ENCODE measurements around the gene MACROD1.

- TF ChIP-seq POLR2A (IDR thresholded peaks at IDR 0.05; ENCODE audit: low read depth, low read length) (no peak), POLR2AphosphoS5 (IDR thresholded peaks at IDR 0.05; ENCODE audit: low read depth, low read length) (no peak)
These were observed 155.1 kb downstream of the MACROD1 start for GRCh38 chr11:64010783-64011182.
